GM23338 (cell line): ENCODE data around the gene CD4. TPM values are rescaled to one million over a fixed set of nuclear protein-coding genes. Genes with fewer than 3 reads are reported as not detected.

Experiments
- ATAC-seq: fragments of 200-7000 bp; cut with Tn5 transposase; 3 replicates; pipeline ENCODE4 v1.9.1; 2020
- DNase-seq: peaks from one replicate; pipeline ENCODE4 v3.0.0-alpha.2; 2015; ENCODE audit warnings: low spot score
- H2AFZ ChIP-seq: fragments of 200-600 bp; sonication (generic); 2 replicates; pipeline ENCODE4 v1.8.0; 2016; ENCODE audit warnings: antibody characterized with exemption, mild to moderate bottlenecking, moderate library complexity
- H3F3A ChIP-seq: fragments of 200-600 bp; sonication (generic); replicated peaks from 2 replicates; pipeline ENCODE4 v1.8.0; 2017; ENCODE audit warnings: antibody characterized with exemption, mixed run types, low read depth
- H3K27ac ChIP-seq: fragments of 200-600 bp; sonication (generic); 2 replicates; pipeline ENCODE4 v1.6.1; 2016; ENCODE audit warnings: low read depth
- H3K27me3 ChIP-seq: fragments of 200-600 bp; sonication (generic); 2 replicates; pipeline ENCODE4 v1.8.0; 2016; ENCODE audit warnings: mild to moderate bottlenecking, mixed run types, moderate library complexity; ENCODE audit not compliant: insufficient read depth
- H3K36me3 ChIP-seq: fragments of 200-600 bp; sonication (generic); 2 replicates; pipeline ENCODE4 v1.8.0; 2016; ENCODE audit warnings: mild to moderate bottlenecking; ENCODE audit not compliant: insufficient read depth
- H3K4me1 ChIP-seq: fragments of 200-600 bp; sonication (generic); 2 replicates; pipeline ENCODE4 v1.8.0; 2016; ENCODE audit warnings: mild to moderate bottlenecking, moderate library complexity; ENCODE audit not compliant: insufficient read depth
- H3K4me2 ChIP-seq: fragments of 200-600 bp; sonication (generic); 2 replicates; pipeline ENCODE4 v1.7.1; 2017; ENCODE audit warnings: mixed run types
- H3K4me3 ChIP-seq: fragments of 200-600 bp; sonication (generic); 2 replicates; pipeline ENCODE4 v1.6.1; 2016; ENCODE audit warnings: mixed run types
- H3K79me2 ChIP-seq: fragments of 200-600 bp; sonication (generic); replicated peaks from 2 replicates; pipeline ENCODE4 v1.8.0; 2017; ENCODE audit warnings: mild to moderate bottlenecking; ENCODE audit not compliant: insufficient read depth
- H3K9me2 ChIP-seq: fragments of 200-600 bp; sonication (generic); 2 replicates; pipeline ENCODE4 v1.8.0; 2017; ENCODE audit not compliant: insufficient read depth
- H4K20me1 ChIP-seq: fragments of 200-600 bp; sonication (generic); replicated peaks from 2 replicates; pipeline ENCODE4 v1.8.0; 2017; ENCODE audit warnings: mild to moderate bottlenecking; ENCODE audit not compliant: insufficient read depth
- H3K27ac Mint-ChIP-seq: 2 replicates; pipeline ENCODE4 v1.8.0; 2020; ENCODE audit warnings: inconsistent platforms, mild to moderate bottlenecking, moderate library complexity, mixed read lengths
- H3K27me3 Mint-ChIP-seq: 3 replicates; pipeline ENCODE4 v1.8.0; 2022; ENCODE audit warnings: low read depth, mild to moderate bottlenecking, moderate library complexity, mixed read lengths, inconsistent platforms; ENCODE audit not compliant: insufficient read depth, poor library complexity
- H3K36me3 Mint-ChIP-seq: 3 replicates; pipeline ENCODE4 v1.8.0; 2021; ENCODE audit warnings: low read depth, mild to moderate bottlenecking, inconsistent platforms, moderate library complexity, mixed read lengths
- H3K4me1 Mint-ChIP-seq: 3 replicates; pipeline ENCODE4 v1.8.0; 2020; ENCODE audit warnings: mild to moderate bottlenecking, inconsistent platforms, mixed read lengths
- H3K4me3 Mint-ChIP-seq: 3 replicates; pipeline ENCODE4 v1.8.0; 2021; ENCODE audit warnings: moderate library complexity, mild to moderate bottlenecking, inconsistent platforms, mixed read lengths
- H3K9me3 Mint-ChIP-seq: 3 replicates; pipeline ENCODE4 v1.8.0; 2020; ENCODE audit warnings: moderate library complexity, mild to moderate bottlenecking, inconsistent platforms, mixed read lengths
- CREB1 ChIP-seq: fragments of 250-450 bp; sonication (Bioruptor Pico); IDR thresholded peaks from 2 replicates; pipeline ENCODE4 v1.5.0; 2020; ENCODE audit warnings: low read depth, mild to moderate bottlenecking, moderate library complexity
- CTCF ChIP-seq, 2 experiments: fragments of 200-600 bp in 1 of 2; sonication (generic) in 1 of 2; conservative IDR thresholded peaks; 2 replicates each; pipeline versions ENCODE4 v1.5.1 to v1.6.1; 2016 to 2017; ENCODE audit warnings: antibody characterized with exemption in 2 of 2, low read depth in 2 of 2, mild to moderate bottlenecking in 2 of 2, moderate library complexity in 1 of 2
- EZH2phosphoT487 ChIP-seq: fragments of 200-600 bp; sonication (generic); IDR thresholded peaks from one replicate; pipeline ENCODE4 v1.8.1; 2018; ENCODE audit warnings: antibody characterized with exemption; ENCODE audit not compliant: unreplicated experiment
- NANOG ChIP-seq: IDR thresholded peaks from 2 replicates; pipeline ENCODE4 v1.6.1; 2016; ENCODE audit warnings: antibody characterized with exemption, borderline replicate concordance
- POLR2AphosphoS5 ChIP-seq: IDR thresholded peaks from 2 replicates; pipeline ENCODE4 v1.6.1; 2016; ENCODE audit warnings: antibody characterized with exemption, low read depth
- REST ChIP-seq: IDR thresholded peaks from one replicate; pipeline ENCODE4 v1.6.1; 2018; ENCODE audit warnings: antibody characterized with exemption; ENCODE audit not compliant: unreplicated experiment
- ZNF114 ChIP-seq: fragments of 250-450 bp; sonication (Bioruptor Pico); IDR thresholded peaks from 2 replicates; pipeline ENCODE4 v1.5.0; 2020; ENCODE audit warnings: mild to moderate bottlenecking, moderate library complexity
- ZNF462 ChIP-seq: fragments of 250-450 bp; sonication (Bioruptor Pico); IDR thresholded peaks from 2 replicates; pipeline ENCODE4 v1.5.0; 2020; ENCODE audit warnings: mild to moderate bottlenecking, moderate library complexity
- polyA plus RNA-seq: library from polyadenylated mRNA; unstranded; fragments of >200 nt; fragmentation: Nextera tagmentation; extraction: Ambion mirVana; gene quantifications from 2 replicates; pipeline ENCODE4 v1.2.1, GENCODE V29; 2016
- total RNA-seq: library from RNA; depleted of rRNA; stranded (reverse); fragments of >200 nt; shearing (Covaris generic); gene quantifications from 2 replicates; pipeline ENCODE4 v1.2.3, GENCODE V29; 2014

Gene CD4
- total and polyA plus RNA-seq, 2 experiments from 2014 or later, result 1.5 to 2.0 TPM

GRCh38 chr12:6747216-6747615 is 42.1 kb upstream of the CD4 start (continued):
- TF ChIP-seq ZNF462 (CRISPR knock-in tag) (no peak), CREB1 (no peak), EZH2phosphoT487 (no peak), POLR2AphosphoS5 (no peak)

GRCh38 chr12:6748761-6749160 is 40.6 kb upstream of the CD4 start:
- Histone ChIP-seq H4K20me1 (peaks cover 15% of the 10 kb centered on the region; the same call in 1 of the 2 replicates), H3K9me2 (no peaks in the 10 kb centered on the region), H3K79me2 (peaks cover 24% of the 10 kb centered on the region), H3K27ac (no peak overlapping the region), H2AFZ (no peak overlapping the region), H3F3A (0 out of 2 replicates have a peak, but pooled peaks cover 9% of the 10 kb centered on the region), H3K36me3 (peaks cover 35% of the 10 kb centered on the region), H3K4me1 (peaks cover 9% of the 10 kb centered on the region), H3K4me3 (no peak overlapping the region), H3K4me2 (no peak overlapping the region), H3K27me3 (no peaks in the 10 kb centered on the region)
- H3K36me3 Mint-ChIP-seq, result peaks cover 71% of the 10 kb centered on the region
- H3K27ac Mint-ChIP-seq, result no peak overlapping the region
- peaks cover 18% of the 10 kb centered on the region for H3K27me3 Mint-ChIP-seq
- no peak overlapping the region; the same call in 2 of the 3 replicates for H3K4me3 Mint-ChIP-seq
- ATAC-seq (no peak), DNase-seq (no peak)
- peaks cover 13% of the 10 kb centered on the region for H3K4me1 Mint-ChIP-seq
- no peaks in the 10 kb centered on the region for H3K9me3 Mint-ChIP-seq
- no peak for TF ChIP-seq CTCF (conservative IDR thresholded peaks at IDR 0.05; ENCODE audit: low read depth in 2 of 2)
- TF ChIP-seq NANOG, result no peak
- TF ChIP-seq EZH2phosphoT487, result no peak
- no peak for TF ChIP-seq ZNF114 (CRISPR knock-in tag)
- no peak for TF ChIP-seq REST
- TF ChIP-seq CREB1, result no peak
